ENCODE measurements around the gene SIX1.

Gene SIX1

GRCh38 chr14:60662982-60663381 lies 13.7 kb upstream of the SIX1 start:
- Mint-ChIP-seq H3K27me3 (peaks cover 80% of the 10 kb centered on the region), H3K36me3 (ENCODE audit: insufficient read depth) (peaks cover 1% of the 10 kb centered on the region), H3K9me3 (no peaks in the 10 kb centered on the region), H3K4me1 (peaks cover 9% of the 10 kb centered on the region), H3K4me3 (no peak overlapping the region), H3K27ac (ENCODE audit: low read depth) (no peak overlapping the region)
- no peak for DNase-seq (ENCODE audit: low spot score in 2 of 2)
- ATAC-seq (replicated peaks; ENCODE audit: extremely low read depth, poor library complexity, severe bottlenecking), result no peak

GRCh38 chr14:60661721-60662120 lies 12.4 kb upstream of the SIX1 start:
- peaks cover 13% of the 10 kb centered on the region for H3K4me1 Mint-ChIP-seq
- H3K36me3 Mint-ChIP-seq (ENCODE audit: insufficient read depth), result peaks cover 2% of the 10 kb centered on the region
- no peak overlapping the region for H3K4me3 Mint-ChIP-seq
- no peaks in the 10 kb centered on the region for H3K9me3 Mint-ChIP-seq
- no peak overlapping the region for H3K27ac Mint-ChIP-seq (ENCODE audit: low read depth)
- H3K27me3 Mint-ChIP-seq, result peaks cover 85% of the 10 kb centered on the region
- no peak for ATAC-seq (replicated peaks; ENCODE audit: extremely low read depth, poor library complexity, severe bottlenecking)
- no peak for DNase-seq (ENCODE audit: low spot score in 2 of 2)

DNA sequence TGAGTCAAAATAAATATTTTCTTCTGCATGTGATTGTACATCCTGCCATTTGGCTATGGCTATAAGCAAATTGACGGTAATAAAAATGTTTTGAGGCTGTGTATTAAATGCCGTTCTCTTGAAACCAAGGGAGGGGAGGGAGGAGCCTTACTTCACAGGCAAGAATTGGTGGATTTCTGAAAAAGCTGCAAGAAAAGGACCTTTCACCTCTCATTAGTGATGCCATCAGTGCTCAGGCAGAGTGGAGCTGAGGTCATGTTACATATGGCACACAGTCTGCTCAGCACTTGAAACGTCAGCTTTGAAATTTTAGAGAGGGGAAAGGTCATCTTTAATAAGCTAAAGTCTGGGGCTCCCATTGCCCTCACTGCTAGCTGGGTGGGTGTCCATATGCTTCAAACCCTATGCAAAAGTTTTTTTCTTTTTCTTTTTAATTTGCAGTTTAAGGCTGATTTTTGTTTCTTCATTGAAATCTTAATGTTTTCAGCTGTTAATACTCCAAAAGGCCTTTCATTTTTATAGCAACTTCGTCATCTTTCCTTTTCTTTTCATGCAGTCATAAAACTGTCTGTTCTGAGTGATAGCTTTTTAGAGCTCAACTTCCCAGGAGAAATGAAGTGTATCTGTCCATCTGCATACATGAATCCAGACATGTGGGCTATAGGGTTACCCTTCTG lies 9.8 kb upstream of the SIX1 start:
- ATAC-seq (replicated peaks; ENCODE audit: extremely low read depth, poor library complexity, severe bottlenecking) (no peak), DNase-seq (ENCODE audit: low spot score in 2 of 2) (no peak)
- Mint-ChIP-seq H3K27ac (ENCODE audit: low read depth) (no peak overlapping the region), H3K4me1 (peaks cover 20% of the 10 kb centered on the region), H3K27me3 (peaks cover 96% of the 10 kb centered on the region), H3K36me3 (ENCODE audit: insufficient read depth) (peaks cover 4% of the 10 kb centered on the region), H3K9me3 (no peaks in the 10 kb centered on the region), H3K4me3 (no peak overlapping the region)

DNA sequence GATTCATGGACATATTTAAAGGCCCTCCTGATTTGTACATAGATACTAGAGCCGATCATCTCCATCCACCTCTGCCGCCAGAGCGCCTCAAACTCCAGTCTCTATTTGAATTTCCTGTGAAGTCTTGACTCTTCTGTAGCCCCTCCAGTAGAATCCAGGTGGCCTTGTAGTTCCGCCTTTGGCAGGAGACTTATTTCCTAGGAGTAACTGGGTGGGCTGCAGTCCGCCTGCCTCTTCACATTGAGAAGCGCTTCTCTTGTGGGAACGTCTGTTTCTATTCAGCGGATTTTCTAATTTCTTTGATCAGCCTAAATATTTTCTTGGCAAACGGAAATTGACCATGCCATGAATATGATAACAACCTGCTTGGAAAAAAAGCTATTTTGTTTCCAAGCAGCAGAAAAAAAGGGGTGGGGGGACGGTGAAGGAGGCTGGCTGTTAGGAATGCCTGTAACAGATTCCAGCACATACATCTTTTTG lies 9.0 kb upstream of the SIX1 start:
- no peak overlapping the region for H3K27ac Mint-ChIP-seq (ENCODE audit: low read depth)
- peaks cover 28% of the 10 kb centered on the region for H3K4me1 Mint-ChIP-seq
- no peaks in the 10 kb centered on the region for H3K9me3 Mint-ChIP-seq
- ATAC-seq (replicated peaks; ENCODE audit: extremely low read depth, poor library complexity, severe bottlenecking) (no peak), DNase-seq (ENCODE audit: low spot score in 2 of 2) (no peak)
- peaks cover 4% of the 10 kb centered on the region for H3K36me3 Mint-ChIP-seq (ENCODE audit: insufficient read depth)
- H3K27me3 Mint-ChIP-seq, result peaks cover 96% of the 10 kb centered on the region
- H3K4me3 Mint-ChIP-seq, result peak overlapping the region; percentile 62

DNA sequence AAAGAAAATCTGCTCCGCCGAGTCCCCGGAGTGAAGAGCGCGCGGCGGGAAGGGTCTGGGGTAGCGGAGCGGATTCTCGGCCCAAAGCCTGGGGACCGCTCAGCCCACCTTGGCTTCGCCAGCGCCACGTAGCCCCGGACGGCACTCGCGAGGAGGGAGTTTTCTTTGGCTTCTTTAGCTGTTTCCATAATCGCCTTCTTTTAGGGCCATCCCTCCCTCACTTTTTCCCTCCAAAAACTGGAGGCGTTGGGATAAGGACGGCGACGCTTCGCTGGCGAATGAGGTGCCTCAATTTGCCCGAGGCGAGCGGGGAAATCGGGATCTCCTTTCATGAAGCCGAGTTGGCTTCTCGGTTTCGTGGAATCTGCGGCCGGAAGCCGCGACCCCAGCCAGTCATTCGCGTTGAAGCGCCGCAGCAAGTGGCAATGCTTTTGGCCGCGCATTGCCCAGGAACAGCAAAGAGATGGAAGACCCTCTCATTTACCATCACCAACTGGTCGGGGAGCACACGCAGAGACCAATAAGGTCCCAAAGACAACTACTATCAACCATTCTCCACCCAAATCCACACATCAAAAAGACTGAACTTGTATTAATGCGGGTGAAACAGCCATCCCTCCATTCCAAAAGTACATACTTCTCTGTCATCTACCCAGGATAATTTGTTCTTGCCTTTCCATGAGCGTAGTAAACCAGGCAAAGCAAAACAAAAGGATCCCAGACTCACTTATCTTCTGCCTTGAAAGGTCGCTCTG lies 8.4 kb upstream of the SIX1 start:
- Mint-ChIP-seq H3K4me1 (peaks cover 28% of the 10 kb centered on the region), H3K36me3 (ENCODE audit: insufficient read depth) (peaks cover 4% of the 10 kb centered on the region), H3K4me3 (peak overlapping the region; percentile 62), H3K9me3 (no peaks in the 10 kb centered on the region), H3K27ac (ENCODE audit: low read depth) (no peak overlapping the region), H3K27me3 (peaks cover 96% of the 10 kb centered on the region)
- no peak for ATAC-seq (replicated peaks; ENCODE audit: extremely low read depth, poor library complexity, severe bottlenecking)
- DNase-seq (ENCODE audit: low spot score in 2 of 2), result no peak

DNA sequence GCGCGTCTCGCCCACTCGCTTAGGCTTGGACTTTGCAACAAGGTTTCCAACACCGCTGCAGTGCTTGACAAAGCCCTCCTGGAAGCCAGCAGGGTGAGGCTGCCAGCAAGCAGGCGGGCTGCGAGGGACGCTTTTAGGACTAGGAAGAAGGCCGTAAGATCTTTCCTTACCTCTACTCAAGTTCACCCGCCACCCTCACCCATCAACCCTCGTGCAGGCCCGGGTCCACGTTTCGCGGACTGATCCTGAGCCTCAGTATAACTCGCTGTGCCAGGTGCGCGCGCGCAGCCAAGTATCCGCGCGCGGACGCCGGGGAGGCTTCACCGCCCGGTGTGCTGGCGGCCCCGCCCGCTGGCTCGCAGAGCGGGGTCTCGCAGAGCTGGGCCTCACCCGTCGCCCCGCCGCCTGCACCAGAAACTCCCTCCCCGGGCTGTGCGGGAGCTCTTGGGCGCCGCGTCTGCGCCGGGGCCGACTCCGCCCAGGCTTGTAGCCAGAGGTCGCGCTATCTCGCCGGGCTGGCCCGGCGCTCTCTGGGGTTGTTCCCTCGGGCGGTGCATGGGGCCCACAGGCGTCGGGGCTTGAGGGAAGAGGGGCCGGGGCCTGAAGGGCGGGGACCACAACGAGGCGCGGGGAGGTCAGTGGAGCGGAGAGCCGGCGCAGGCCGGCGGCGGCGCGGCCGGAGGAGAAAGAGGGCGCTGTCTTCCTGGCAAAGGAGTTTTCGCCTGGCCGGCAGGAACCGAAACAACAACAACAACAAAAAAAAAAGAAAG lies 7.6 kb upstream of the SIX1 start:
- Mint-ChIP-seq H3K27ac (ENCODE audit: low read depth) (no peak overlapping the region), H3K4me3 (peak overlapping the region; percentile 62), H3K9me3 (no peaks in the 10 kb centered on the region), H3K4me1 (peaks cover 31% of the 10 kb centered on the region), H3K36me3 (ENCODE audit: insufficient read depth) (peaks cover 4% of the 10 kb centered on the region), H3K27me3 (peaks cover 96% of the 10 kb centered on the region)
- peak; percentile 40 for ATAC-seq (replicated peaks; ENCODE audit: extremely low read depth, poor library complexity, severe bottlenecking)
- DNase-seq (ENCODE audit: low spot score in 2 of 2), result no peak

DNA sequence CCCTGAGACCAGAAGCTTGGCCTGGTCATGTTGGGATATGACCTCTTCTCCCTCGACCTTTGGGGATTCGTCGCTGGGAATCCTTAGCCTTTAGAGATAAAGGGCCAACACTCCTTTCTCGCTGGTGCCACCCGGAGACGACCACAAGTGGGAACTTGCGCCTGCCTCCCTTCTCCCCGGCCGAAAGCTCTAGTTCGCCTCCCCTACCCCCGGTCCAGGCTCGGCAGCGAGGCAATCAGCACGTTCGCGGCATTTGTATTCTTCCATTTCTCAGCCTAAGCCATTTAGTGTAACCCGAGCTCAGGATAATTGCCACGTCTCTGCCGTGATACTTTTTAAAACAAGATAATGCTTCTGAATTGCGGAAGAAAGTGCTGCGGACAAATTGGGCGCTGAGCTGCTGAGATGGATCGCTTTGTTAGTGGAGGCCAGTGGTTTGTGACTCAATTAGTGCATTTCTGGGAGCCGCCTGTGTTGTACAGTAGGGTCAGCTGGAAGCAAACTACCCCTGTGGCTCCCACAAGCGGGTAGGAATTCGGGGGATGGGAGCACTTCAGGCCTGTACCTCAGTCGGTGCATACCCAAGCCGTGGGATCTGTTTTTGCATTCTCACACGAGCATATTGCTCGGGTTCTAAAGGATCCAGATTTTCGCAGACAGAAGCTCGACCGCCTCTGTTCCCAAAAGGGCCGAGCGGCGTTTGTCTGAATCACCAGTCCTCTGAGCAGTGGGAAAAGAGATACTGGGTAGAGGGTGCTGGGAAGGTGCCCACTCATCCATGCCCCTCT lies 6.8 kb upstream of the SIX1 start:
- H3K36me3 Mint-ChIP-seq (ENCODE audit: insufficient read depth), result peaks cover 4% of the 10 kb centered on the region
- peaks cover 37% of the 10 kb centered on the region for H3K4me1 Mint-ChIP-seq
- peak overlapping the region; percentile 62 for H3K4me3 Mint-ChIP-seq
- peaks cover 96% of the 10 kb centered on the region for H3K27me3 Mint-ChIP-seq
- no peak overlapping the region for H3K27ac Mint-ChIP-seq (ENCODE audit: low read depth)
- H3K9me3 Mint-ChIP-seq, result no peaks in the 10 kb centered on the region
- ATAC-seq (replicated peaks; ENCODE audit: extremely low read depth, poor library complexity, severe bottlenecking), result no peak
- no peak for DNase-seq (ENCODE audit: low spot score in 2 of 2)

DNA sequence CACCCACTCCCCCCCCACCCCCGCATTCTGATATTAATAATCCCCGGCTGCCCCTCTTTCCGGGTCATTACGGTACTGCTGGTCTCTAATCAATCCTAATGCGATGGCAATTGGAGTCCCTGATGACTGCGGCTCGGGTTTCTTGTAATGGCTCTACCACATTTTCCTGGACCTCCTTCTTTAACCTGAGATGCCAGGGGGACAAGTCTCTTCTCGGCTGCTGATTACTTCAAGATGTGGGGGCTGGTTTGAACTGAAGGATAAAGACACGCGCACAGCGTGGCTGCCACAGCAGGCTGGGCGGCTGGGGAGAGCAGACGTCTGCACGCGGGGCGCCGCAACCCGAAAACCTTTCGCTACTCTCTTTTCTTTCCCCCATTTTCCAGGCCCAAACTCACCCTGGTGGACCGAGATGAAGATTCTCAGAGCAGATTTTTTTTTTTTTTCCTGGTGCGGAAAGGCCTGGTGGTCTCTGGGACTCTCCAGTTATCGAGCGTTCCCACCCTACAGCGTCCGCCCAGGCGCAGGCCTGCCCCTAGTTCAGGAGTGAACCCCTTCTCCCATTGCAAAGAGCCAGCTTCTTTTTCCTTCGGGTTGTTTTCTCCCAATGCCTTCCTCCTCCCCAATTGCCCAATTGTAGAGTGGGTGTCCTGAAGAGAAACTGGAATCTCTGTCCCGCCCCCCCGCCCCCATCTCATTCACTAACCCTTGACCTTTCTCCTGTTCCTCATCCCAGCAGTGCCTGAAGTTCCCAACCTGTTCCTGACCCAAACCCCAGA lies 6.0 kb upstream of the SIX1 start:
- no peaks in the 10 kb centered on the region for H3K9me3 Mint-ChIP-seq
- H3K4me3 Mint-ChIP-seq, result peak overlapping the region; percentile 62
- DNase-seq (ENCODE audit: low spot score in 2 of 2) (no peak), ATAC-seq (replicated peaks; ENCODE audit: extremely low read depth, poor library complexity, severe bottlenecking) (no peak)
- H3K27me3 Mint-ChIP-seq, result peaks cover 96% of the 10 kb centered on the region
- peaks cover 37% of the 10 kb centered on the region for H3K4me1 Mint-ChIP-seq
- H3K27ac Mint-ChIP-seq (ENCODE audit: low read depth), result no peak overlapping the region
- H3K36me3 Mint-ChIP-seq (ENCODE audit: insufficient read depth), result peaks cover 4% of the 10 kb centered on the region

- H3K27ac Mint-ChIP-seq (ENCODE audit: low read depth), result no peak overlapping the region
- no peaks in the 10 kb centered on the region for H3K9me3 Mint-ChIP-seq
- peaks cover 96% of the 10 kb centered on the region for H3K27me3 Mint-ChIP-seq
- no peak for ATAC-seq (replicated peaks; ENCODE audit: extremely low read depth, poor library complexity, severe bottlenecking)
- H3K4me1 Mint-ChIP-seq, result peaks cover 42% of the 10 kb centered on the region
- H3K4me3 Mint-ChIP-seq, result peak overlapping the region; percentile 7
- DNase-seq (ENCODE audit: low spot score in 2 of 2), result no peak
- H3K36me3 Mint-ChIP-seq (ENCODE audit: insufficient read depth), result peaks cover 4% of the 10 kb centered on the region
Observed at GRCh38 chr14:60654334-60654821, 5.1 kb upstream of the SIX1 start.

DNA sequence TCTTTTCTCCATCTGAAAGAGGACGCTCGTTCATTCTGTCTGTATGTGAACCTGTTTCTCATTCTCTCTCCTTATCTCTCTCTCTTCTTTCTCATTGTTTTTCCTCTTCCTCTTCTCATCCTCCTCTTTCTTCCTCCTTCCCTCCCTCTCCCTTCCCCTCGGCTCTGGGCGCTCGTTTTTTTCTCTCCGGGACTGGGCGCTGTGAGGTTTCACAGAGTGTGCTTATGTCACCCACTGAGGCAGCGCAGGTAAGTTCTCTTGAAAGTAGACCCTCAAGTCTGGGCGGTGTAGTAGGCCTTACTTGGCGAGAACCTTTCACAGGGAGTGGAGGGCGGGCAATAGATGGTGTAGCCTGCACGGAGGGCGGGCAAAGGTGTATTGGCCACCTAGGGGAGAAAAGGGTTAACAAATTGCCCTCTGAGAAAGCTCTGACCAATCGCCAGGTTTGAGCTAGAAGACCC lies 4.5 kb upstream of the SIX1 start:
- Mint-ChIP-seq H3K36me3 (ENCODE audit: insufficient read depth) (peaks cover 4% of the 10 kb centered on the region), H3K27me3 (peaks cover 95% of the 10 kb centered on the region), H3K4me3 (peak overlapping the region; percentile 15), H3K4me1 (peaks cover 40% of the 10 kb centered on the region), H3K27ac (ENCODE audit: low read depth) (no peak overlapping the region), H3K9me3 (no peaks in the 10 kb centered on the region)
- DNase-seq (ENCODE audit: low spot score in 2 of 2) (no peak), ATAC-seq (replicated peaks; ENCODE audit: extremely low read depth, poor library complexity, severe bottlenecking) (no peak)

All from central memory CD8-positive, alpha-beta T cell (primary cell).